Esophagus squamous epithelium (tissue), 5 donors: ENCODE results near the gene SERINC3. TPM values are rescaled to one million over a fixed set of nuclear protein-coding genes. Genes with fewer than 3 reads are reported as not detected.
"Not testable (repeated sequence)": the region's sequence is repeated elsewhere in the genome, so short reads cannot be mapped to it uniquely, and the experiment has no call there.

Experiments
- DNase-seq: peaks from one replicate; lab custom pipeline; 2025; lab: John Stamatoyannopoulos, UW
- H3K27ac ChIP-seq, 4 donors: fragments of 200-600 bp; sonication (generic); one replicate each; pipeline ENCODE4 v1.5.1; 2016 to 2019; ENCODE audit warnings: mild to moderate bottlenecking in 1 of 4
- H3K27me3 ChIP-seq, 4 donors: fragments of 200-600 bp; sonication (generic); 1 replicate in 3 of 4; 2 replicates in 1 of 4; pipeline versions ENCODE4 v1.5.1 to v1.6.0; 2017 to 2021; ENCODE audit warnings: antibody characterized with exemption in 1 of 4
- H3K36me3 ChIP-seq, 3 donors: fragments of 200-600 bp; sonication (generic); one replicate each; pipeline ENCODE4 v1.5.1; 2016 to 2019
- H3K4me1 ChIP-seq, 3 donors: fragments of 200-600 bp; sonication (generic); one replicate each; pipeline ENCODE4 v1.5.1; 2017 to 2019
- H3K4me3 ChIP-seq, 4 donors: fragments of 200-600 bp; sonication (generic); 1 replicate in 3 of 4; 2 replicates in 1 of 4; pipeline ENCODE4 v1.5.1; 2016 to 2019; ENCODE audit warnings: mild to moderate bottlenecking in 2 of 4, moderate library complexity in 1 of 4
- H3K9me3 ChIP-seq, 3 donors: fragments of 200-600 bp; sonication (generic); one replicate each; pipeline ENCODE4 v1.5.1; 2016 to 2019
- POLR2A ChIP-seq, 4 donors: fragments of 450-650 bp; IDR thresholded peaks; one replicate each; pipeline ENCODE4 v1.6.1; 2017; ENCODE audit warnings: antibody characterized with exemption in 4 of 4, mild to moderate bottlenecking in 4 of 4, moderate library complexity in 3 of 4
- WGBS, 2 donors: methylation state at CpG; one replicate each; pipeline ENCODE4 v1.1.5; 2018; 5-methylcytosine and 5-hydroxymethylcytosine counted together
- intact Hi-C: fragments of 100-400 bp; cut with DNase I; formaldehyde crosslinking; loops from one replicate; pipeline ENCODE4 v1.15.0; 2022
- total RNA-seq, 4 donors: library from RNA; depleted of rRNA; stranded (reverse); fragments of >200 nt; gene quantifications; one replicate each; pipeline ENCODE4 v1.1.0, GENCODE V29; 2016
- TF ChIP-seq, protein P1 (sequence below), 6 experiments: fragments of 450-650 bp in 4 of 6; fragments of 200-600 bp in 2 of 6; sonication (generic) in 2 of 6; IDR thresholded peaks; one replicate each; pipeline ENCODE4 v1.5.1; 2016 to 2019; ENCODE audit warnings: antibody characterized with exemption in 6 of 6, mild to moderate bottlenecking in 4 of 6, moderate library complexity in 4 of 6
- donor health status: DM: yes; HTN: yes; CAD: no.

SERINC3 gene
- total RNA-seq, 4 donors from 2014 or later: 41.7 to 83.9 (median 59.4) TPM

DNA sequence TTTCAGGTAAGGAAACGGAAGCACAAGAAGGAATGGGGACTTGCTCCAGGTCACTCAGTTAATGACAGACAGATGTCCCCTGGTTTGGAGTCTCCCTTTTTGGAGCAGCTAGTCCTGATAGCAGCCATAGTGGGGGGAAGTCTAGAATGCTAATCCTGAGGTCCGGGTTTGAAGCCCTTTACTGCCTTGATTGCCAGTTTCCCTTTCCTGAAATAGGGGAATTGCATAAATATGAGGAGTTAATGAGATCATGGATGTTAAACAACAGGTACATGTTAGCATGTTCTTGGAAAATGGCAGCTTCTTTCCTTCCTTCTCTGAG lies 46.5 kb downstream of the SERINC3 start:
- WGBS, 2 donors: 17 to 20% methylated on average over 2 of the region's 2 CpGs
- no peaks in the 10 kb centered on the region for H3K27me3 ChIP-seq
- peaks cover 3 to 23% (median 9%) of the 10 kb centered on the region in 3 donors for H3K4me1 ChIP-seq
- H3K36me3 ChIP-seq: peaks cover 0 to 9% (median 2%) of the 10 kb centered on the region in 3 donors
- DNase-seq: no peak
- H3K27ac ChIP-seq: peak overlapping the region; percentile 90 to 97 (median 94)
- H3K4me3 ChIP-seq: peak overlapping the region; percentile 59 to 83 (median 76)
- TF ChIP-seq POLR2A (IDR thresholded peaks at IDR 0.05): no peak
- TF ChIP-seq, protein P1, sequence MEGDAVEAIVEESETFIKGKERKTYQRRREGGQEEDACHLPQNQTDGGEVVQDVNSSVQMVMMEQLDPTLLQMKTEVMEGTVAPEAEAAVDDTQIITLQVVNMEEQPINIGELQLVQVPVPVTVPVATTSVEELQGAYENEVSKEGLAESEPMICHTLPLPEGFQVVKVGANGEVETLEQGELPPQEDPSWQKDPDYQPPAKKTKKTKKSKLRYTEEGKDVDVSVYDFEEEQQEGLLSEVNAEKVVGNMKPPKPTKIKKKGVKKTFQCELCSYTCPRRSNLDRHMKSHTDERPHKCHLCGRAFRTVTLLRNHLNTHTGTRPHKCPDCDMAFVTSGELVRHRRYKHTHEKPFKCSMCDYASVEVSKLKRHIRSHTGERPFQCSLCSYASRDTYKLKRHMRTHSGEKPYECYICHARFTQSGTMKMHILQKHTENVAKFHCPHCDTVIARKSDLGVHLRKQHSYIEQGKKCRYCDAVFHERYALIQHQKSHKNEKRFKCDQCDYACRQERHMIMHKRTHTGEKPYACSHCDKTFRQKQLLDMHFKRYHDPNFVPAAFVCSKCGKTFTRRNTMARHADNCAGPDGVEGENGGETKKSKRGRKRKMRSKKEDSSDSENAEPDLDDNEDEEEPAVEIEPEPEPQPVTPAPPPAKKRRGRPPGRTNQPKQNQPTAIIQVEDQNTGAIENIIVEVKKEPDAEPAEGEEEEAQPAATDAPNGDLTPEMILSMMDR (IDR thresholded peaks at IDR 0.05): no peak
- intact Hi-C loops: loop anchor here (10.0 kb wide), 1 partner anchor 139 kb away; no protein-coding TSS in a partner anchor
- no peaks in the 10 kb centered on the region for H3K9me3 ChIP-seq

DNA sequence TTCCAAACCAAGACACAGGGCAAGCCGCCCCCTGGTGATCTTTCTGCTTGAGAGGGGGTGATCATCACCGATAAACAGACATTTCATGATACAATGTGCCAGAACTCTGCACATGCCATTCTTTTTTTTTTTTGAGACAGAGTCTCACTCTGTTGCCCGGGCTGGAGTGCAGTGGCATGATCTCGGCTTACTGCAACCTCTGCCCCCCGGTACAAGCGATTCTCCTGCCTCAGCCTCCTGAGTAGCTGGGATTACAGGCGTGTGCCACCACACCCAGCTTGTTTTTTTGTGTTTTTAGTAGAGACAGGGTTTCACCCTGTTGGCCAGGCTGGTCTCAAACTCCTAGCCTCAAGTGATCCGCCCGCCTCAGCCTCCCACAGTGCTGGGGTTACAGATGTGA lies 49.6 kb downstream of the SERINC3 start:
- WGBS, 2 donors: 72 to 79% methylated on average over 9 of the region's 9 CpGs
- not testable (repeated sequence) for H3K27me3 ChIP-seq, H3K4me3 ChIP-seq, H3K36me3 ChIP-seq, H3K9me3 ChIP-seq, DNase-seq, H3K27ac ChIP-seq
- intact Hi-C loops: loop anchor here (10.0 kb wide), 1 partner anchor 143 kb away; no protein-coding TSS in a partner anchor
- H3K4me1 ChIP-seq: peaks cover 3 to 22% (median 9%) of the 10 kb centered on the region in 3 donors

DNA sequence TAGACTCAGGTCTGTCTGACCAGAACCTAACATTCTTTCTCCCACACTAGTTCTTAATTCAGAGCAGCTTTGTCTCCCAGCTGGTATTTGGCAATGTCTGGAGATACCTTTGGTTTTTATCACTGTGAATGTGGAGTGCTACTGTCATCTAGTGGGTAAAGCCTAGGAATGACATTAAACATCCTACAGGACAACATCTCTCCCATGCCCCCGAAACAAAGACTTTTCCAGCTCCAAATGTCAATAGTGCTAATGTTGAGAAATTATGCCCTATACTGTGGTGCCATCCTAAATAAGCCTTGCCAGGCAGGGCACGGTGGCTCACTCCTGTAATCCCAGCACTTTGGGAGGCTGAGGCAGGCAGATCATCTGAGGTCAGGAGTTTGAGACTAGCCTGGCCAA lies 50.4 kb downstream of the SERINC3 start:
- H3K27ac ChIP-seq: no peak overlapping the region
- H3K27me3 ChIP-seq: no peaks in the 10 kb centered on the region
- no peak for DNase-seq
- TF ChIP-seq, protein P1 (IDR thresholded peaks at IDR 0.05): peak in 2 of 6 experiments; percentile 13 to 35
- TF ChIP-seq POLR2A (IDR thresholded peaks at IDR 0.05): no peak
- H3K36me3 ChIP-seq: no peaks in the 10 kb centered on the region
- no peaks in the 10 kb centered on the region for H3K9me3 ChIP-seq
- H3K4me3 ChIP-seq: no peak overlapping the region
- intact Hi-C loops: loop anchor here (10.0 kb wide), 1 partner anchor 143 kb away; no protein-coding TSS in a partner anchor
- 58 to 64% methylated on average over 2 of the region's 2 CpGs for WGBS, 2 donors
- H3K4me1 ChIP-seq: peaks cover 2 to 14% (median 3%) of the 10 kb centered on the region in 3 donors

DNA sequence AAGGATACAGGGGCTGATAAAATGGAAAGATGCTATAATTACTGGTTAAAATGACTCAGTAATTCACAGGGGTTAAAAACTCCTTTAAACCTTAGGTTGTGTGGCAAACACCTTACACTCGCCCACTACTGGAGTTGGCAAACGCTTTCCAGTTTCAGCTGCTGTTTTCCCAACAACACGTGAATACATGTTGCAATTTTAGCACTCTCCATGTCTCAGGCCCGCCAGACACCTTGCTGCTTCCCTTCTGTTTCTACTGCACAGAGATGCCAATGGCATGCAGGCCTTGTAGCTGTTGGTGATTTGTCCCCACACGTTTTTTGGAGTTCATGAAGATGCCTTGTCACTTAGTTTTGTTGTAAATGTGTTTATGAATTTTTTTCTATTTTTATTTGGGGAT lies 51.5 kb downstream of the SERINC3 start:
- H3K4me1 ChIP-seq: peaks cover 0 to 4% (median 0%) of the 10 kb centered on the region in 3 donors
- H3K27me3 ChIP-seq: no peaks in the 10 kb centered on the region
- no peak overlapping the region for H3K27ac ChIP-seq
- no peak for TF ChIP-seq POLR2A (IDR thresholded peaks at IDR 0.05)
- TF ChIP-seq, protein P1 (IDR thresholded peaks at IDR 0.05): no peak
- H3K36me3 ChIP-seq: no peaks in the 10 kb centered on the region
- no peaks in the 10 kb centered on the region for H3K9me3 ChIP-seq
- intact Hi-C loops: loop anchor here (10.0 kb wide), 1 partner anchor 144 kb away; no protein-coding TSS in a partner anchor
- no peak for DNase-seq
- WGBS, 2 donors: 40 to 53% methylated on average over 5 of the region's 5 CpGs
- H3K4me3 ChIP-seq: no peak overlapping the region

DNA sequence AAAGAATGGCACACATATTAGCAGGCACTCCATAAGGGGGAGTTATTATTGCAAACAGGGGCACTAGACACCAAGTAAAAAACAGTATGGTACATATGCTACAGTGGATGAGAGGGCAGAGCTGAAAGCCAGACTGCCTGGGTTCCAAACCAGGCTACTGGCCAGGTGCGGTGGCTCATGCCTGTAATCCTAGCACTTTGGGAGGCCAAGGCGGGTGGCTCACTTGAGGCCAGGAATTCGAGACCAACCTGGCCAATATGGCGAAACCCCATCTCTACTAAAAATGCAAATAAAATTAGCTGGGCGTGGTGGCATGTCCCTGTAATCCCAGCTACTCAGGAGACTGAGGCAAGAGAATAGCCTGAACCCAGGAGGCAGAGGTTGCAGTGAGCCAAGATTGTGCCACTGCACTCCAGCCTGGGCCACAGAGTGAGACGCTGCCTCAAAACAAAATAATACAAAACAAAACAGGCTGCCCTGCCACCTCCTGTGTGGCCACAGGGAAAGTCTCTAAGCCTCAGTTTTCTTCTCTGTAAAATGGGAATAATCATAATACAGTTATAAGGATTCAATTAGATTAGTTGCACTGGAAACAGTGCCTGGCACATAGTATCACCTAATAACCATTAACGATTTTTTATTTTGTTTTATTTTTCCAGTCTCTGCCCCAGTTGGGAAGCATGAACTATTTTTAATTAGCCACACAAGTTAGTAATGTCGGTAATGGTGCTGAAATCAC lies 53.7 kb downstream of the SERINC3 start:
- TF ChIP-seq POLR2A (IDR thresholded peaks at IDR 0.05): no peak
- TF ChIP-seq, protein P1 (IDR thresholded peaks at IDR 0.05): no peak
- Histone ChIP-seq H3K4me3 (no peak overlapping the region), H3K4me1 (no peaks in the 10 kb centered on the region), H3K36me3 (no peaks in the 10 kb centered on the region), H3K27ac (no peak overlapping the region), H3K9me3 (no peaks in the 10 kb centered on the region), H3K27me3 (no peaks in the 10 kb centered on the region)
- intact Hi-C loops: loop anchor here (10.0 kb wide), 2 partner anchors 73 to 253 kb away; partner anchors contain the start of gene OSER1
- DNase-seq: no peak
- 91 to 94% methylated on average over 8 of the region's 8 CpGs for WGBS, 2 donors
